Karpas-422 (cell line): ENCODE results near the gene PLCB1. TPM values are rescaled to one million over a fixed set of nuclear protein-coding genes. Genes with fewer than 3 reads are reported as not detected.
"Not testable (repeated sequence)": the region's sequence is repeated elsewhere in the genome, so short reads cannot be mapped to it uniquely, and the experiment has no call there.

Experiments used
- DNase-seq: peaks from one replicate; pipeline ENCODE4 v3.0.0-alpha.2; 2015
- H2AFZ ChIP-seq: fragments of 200-600 bp; sonication (generic); 2 replicates; pipeline ENCODE4 v1.6.1; 2014; ENCODE audit warnings: antibody characterized with exemption, low read length, mixed read lengths
- H3K27ac ChIP-seq: fragments of 200-600 bp; sonication (generic); 2 replicates; pipeline ENCODE4 v1.5.1; 2014; ENCODE audit warnings: mild to moderate bottlenecking, low read length, moderate library complexity
- H3K27me3 ChIP-seq: fragments of 200-600 bp; sonication (generic); 2 replicates; pipeline ENCODE4 v1.6.1; 2014; ENCODE audit warnings: low read length, mixed read lengths
- H3K36me3 ChIP-seq: fragments of 200-600 bp; sonication (generic); 2 replicates; pipeline ENCODE4 v1.6.1; 2014; ENCODE audit warnings: low read length, mixed read lengths; ENCODE audit not compliant: insufficient read depth
- H3K4me1 ChIP-seq: fragments of 200-600 bp; sonication (generic); 2 replicates; pipeline ENCODE4 v1.6.1; 2014; ENCODE audit warnings: mild to moderate bottlenecking, low read length, mixed read lengths
- H3K4me2 ChIP-seq: fragments of 200-600 bp; sonication (generic); 2 replicates; pipeline ENCODE4 v1.6.1; 2014; ENCODE audit warnings: low read length, low read depth, mild to moderate bottlenecking; ENCODE audit not compliant: poor library complexity, severe bottlenecking
- H3K4me3 ChIP-seq: fragments of 200-600 bp; sonication (generic); 2 replicates; pipeline ENCODE4 v1.5.1; 2014; ENCODE audit warnings: mild to moderate bottlenecking, antibody characterized with exemption, low read length, mixed read lengths
- H3K79me2 ChIP-seq: fragments of 200-600 bp; sonication (generic); 2 replicates; pipeline ENCODE4 v1.6.1; 2014; ENCODE audit warnings: mild to moderate bottlenecking, low read length, mixed read lengths
- H3K9ac ChIP-seq: fragments of 200-600 bp; sonication (generic); 2 replicates; pipeline ENCODE4 v1.6.0; 2014; ENCODE audit warnings: low read length
- H3K9me2 ChIP-seq: fragments of 200-600 bp; sonication (generic), shearing (Covaris generic); replicated peaks from 2 replicates; pipeline ENCODE4 v1.6.0; 2014; ENCODE audit warnings: mild to moderate bottlenecking, low read length, moderate library complexity; ENCODE audit not compliant: insufficient read depth
- H3K9me3 ChIP-seq: fragments of 300-700, 200-600 bp; sonication (generic); 2 replicates; pipeline ENCODE4 v1.6.1; 2014; ENCODE audit warnings: low read length, mixed read lengths
- H4K20me1 ChIP-seq: fragments of 200-600 bp; sonication (generic); 2 replicates; pipeline ENCODE4 v1.6.1; 2014; ENCODE audit warnings: mild to moderate bottlenecking, antibody characterized with exemption, low read length, low read depth; ENCODE audit not compliant: insufficient read depth
- total RNA-seq: library from RNA; depleted of rRNA; stranded (reverse); fragments of >200 nt; shearing (Covaris generic); gene quantifications from 2 replicates; pipeline ENCODE4 v1.2.3, GENCODE V29; 2014; ENCODE audit warnings: low replicate concordance

Gene PLCB1
- total RNA-seq, 1 experiment from 2014 or later: 0.82 TPM

- Histone ChIP-seq H3K27me3 (no peaks in the 10 kb centered on the region), H3K9me3 (no peaks in the 10 kb centered on the region), H2AFZ (no peak overlapping the region), H3K4me1 (no peaks in the 10 kb centered on the region), H3K9ac (no peak overlapping the region), H3K4me2 (no peak overlapping the region), H3K27ac (no peak overlapping the region), H3K36me3 (no peaks in the 10 kb centered on the region), H3K4me3 (no peak overlapping the region), H3K9me2 (no peaks in the 10 kb centered on the region), H3K79me2 (no peaks in the 10 kb centered on the region), H4K20me1 (no peaks in the 10 kb centered on the region)
- no peak for DNase-seq
Measured at GRCh38 chr20:8809107-8809953, 677.3 kb downstream of the PLCB1 start.

GRCh38 chr20:8811801-8812594 lies 679.9 kb downstream of the PLCB1 start:
- H3K4me3 ChIP-seq: no peak overlapping the region
- H3K4me2 ChIP-seq: no peak overlapping the region
- H3K27me3 ChIP-seq: no peaks in the 10 kb centered on the region
- H3K9ac ChIP-seq: no peak overlapping the region
- no peaks in the 10 kb centered on the region for H4K20me1 ChIP-seq
- no peaks in the 10 kb centered on the region for H3K36me3 ChIP-seq
- H3K4me1 ChIP-seq: no peaks in the 10 kb centered on the region
- H3K27ac ChIP-seq: no peak overlapping the region
- H2AFZ ChIP-seq: no peak overlapping the region
- H3K9me2 ChIP-seq: no peaks in the 10 kb centered on the region
- no peak for DNase-seq
- H3K79me2 ChIP-seq: no peaks in the 10 kb centered on the region
- H3K9me3 ChIP-seq: no peaks in the 10 kb centered on the region

- no peak overlapping the region for H3K4me2 ChIP-seq
- H3K79me2 ChIP-seq: no peaks in the 10 kb centered on the region
- H3K9me3 ChIP-seq: no peaks in the 10 kb centered on the region
- H3K27me3 ChIP-seq: no peaks in the 10 kb centered on the region
- no peak for DNase-seq
- no peak overlapping the region for H3K9ac ChIP-seq
- no peaks in the 10 kb centered on the region for H3K4me1 ChIP-seq
- H3K4me3 ChIP-seq: no peak overlapping the region
- H3K27ac ChIP-seq: no peak overlapping the region
- no peaks in the 10 kb centered on the region for H3K36me3 ChIP-seq
- H3K9me2 ChIP-seq: no peaks in the 10 kb centered on the region
- no peak overlapping the region for H2AFZ ChIP-seq
- no peaks in the 10 kb centered on the region for H4K20me1 ChIP-seq
Measured at GRCh38 chr20:8812817-8813216, 680.8 kb downstream of the PLCB1 start.

GRCh38 chr20:8815208-8815607 lies 683.1 kb downstream of the PLCB1 start:
- H3K9ac ChIP-seq: no peak overlapping the region
- H3K4me3 ChIP-seq: no peak overlapping the region
- no peak overlapping the region for H2AFZ ChIP-seq
- no peaks in the 10 kb centered on the region for H3K79me2 ChIP-seq
- H3K9me2 ChIP-seq: no peaks in the 10 kb centered on the region
- DNase-seq: no peak
- H3K27ac ChIP-seq: no peak overlapping the region
- no peaks in the 10 kb centered on the region for H4K20me1 ChIP-seq
- H3K4me1 ChIP-seq: no peaks in the 10 kb centered on the region
- H3K36me3 ChIP-seq: no peaks in the 10 kb centered on the region
- H3K27me3 ChIP-seq: no peaks in the 10 kb centered on the region
- H3K9me3 ChIP-seq: no peaks in the 10 kb centered on the region
- no peak overlapping the region for H3K4me2 ChIP-seq

- no peak overlapping the region for H3K4me2 ChIP-seq
- no peak overlapping the region for H3K9ac ChIP-seq
- H2AFZ ChIP-seq: no peak overlapping the region
- H3K27me3 ChIP-seq: no peaks in the 10 kb centered on the region
- H3K9me2 ChIP-seq: no peaks in the 10 kb centered on the region
- H4K20me1 ChIP-seq: no peaks in the 10 kb centered on the region
- no peaks in the 10 kb centered on the region for H3K36me3 ChIP-seq
- H3K79me2 ChIP-seq: no peaks in the 10 kb centered on the region
- H3K27ac ChIP-seq: no peak overlapping the region
- H3K9me3 ChIP-seq: no peaks in the 10 kb centered on the region
- DNase-seq: no peak
- H3K4me3 ChIP-seq: no peak overlapping the region
- H3K4me1 ChIP-seq: no peaks in the 10 kb centered on the region
Measured at GRCh38 chr20:8829256-8829655, 697.2 kb downstream of the PLCB1 start.

- not testable (repeated sequence) for H3K4me2 ChIP-seq, H3K4me3 ChIP-seq, H4K20me1 ChIP-seq, H3K9me2 ChIP-seq, H2AFZ ChIP-seq, H3K4me1 ChIP-seq, H3K27ac ChIP-seq, H3K79me2 ChIP-seq, H3K9ac ChIP-seq, H3K27me3 ChIP-seq, H3K9me3 ChIP-seq, H3K36me3 ChIP-seq, DNase-seq
Measured at GRCh38 chr20:8834294-8834693, 702.2 kb downstream of the PLCB1 start.

- H3K9me3 ChIP-seq: no peaks in the 10 kb centered on the region; the same call in 1 of the 2 replicates
- no peak overlapping the region for H3K4me3 ChIP-seq
- no peaks in the 10 kb centered on the region for H3K27me3 ChIP-seq
- no peaks in the 10 kb centered on the region for H3K79me2 ChIP-seq
- no peaks in the 10 kb centered on the region for H4K20me1 ChIP-seq
- H2AFZ ChIP-seq: no peak overlapping the region
- H3K36me3 ChIP-seq: no peaks in the 10 kb centered on the region
- H3K27ac ChIP-seq: no peak overlapping the region
- no peaks in the 10 kb centered on the region for H3K4me1 ChIP-seq
- no peak for DNase-seq
- no peak overlapping the region for H3K9ac ChIP-seq
- H3K9me2 ChIP-seq: no peaks in the 10 kb centered on the region
- no peak overlapping the region for H3K4me2 ChIP-seq
Measured at GRCh38 chr20:8834851-8835250, 702.8 kb downstream of the PLCB1 start.

GRCh38 chr20:8837396-8837795 lies 705.3 kb downstream of the PLCB1 start:
- no peaks in the 10 kb centered on the region for H3K36me3 ChIP-seq
- no peaks in the 10 kb centered on the region for H4K20me1 ChIP-seq
- H3K4me3 ChIP-seq: no peak overlapping the region
- H3K9ac ChIP-seq: no peak overlapping the region
- H3K4me1 ChIP-seq: no peaks in the 10 kb centered on the region
- H3K9me3 ChIP-seq: no peaks in the 10 kb centered on the region; the same call in 1 of the 2 replicates
- no peak overlapping the region for H3K4me2 ChIP-seq
- DNase-seq: no peak
- no peaks in the 10 kb centered on the region for H3K9me2 ChIP-seq
- no peak overlapping the region for H3K27ac ChIP-seq
- no peaks in the 10 kb centered on the region for H3K27me3 ChIP-seq
- no peaks in the 10 kb centered on the region for H3K79me2 ChIP-seq
- no peak overlapping the region for H2AFZ ChIP-seq
